GM12878 (cell line): ENCODE data around the gene POFUT2. TPM values are rescaled to one million over a fixed set of nuclear protein-coding genes. Genes with fewer than 3 reads are reported as not detected.

Experiments used
- ATAC-seq: fragments of 200-7000 bp; cut with Tn5 transposase; 3 replicates; pipeline ENCODE4 v1.9.1; 2020; ENCODE audit warnings: mild to moderate bottlenecking, moderate library complexity
- BruUV-seq: library from RNA; stranded (reverse); fragments of 400-500 nt; replicated peaks from 2 replicates; lab custom pipeline; 2021; lab: Mats Ljungman, UMichigan
- CTCF ChIA-PET: fragments of 300-600 bp; sonication (Branson Sonifier 250); formaldehyde crosslinking; extraction: SDS; loops from one replicate; lab custom pipeline; 2021; ENCODE audit warnings: inconsistent platforms; lab: Yijun Ruan, JAX
- POLR2A ChIA-PET: fragments of 350-600 bp; formaldehyde crosslinking; extraction: SDS; loops from one replicate; lab custom pipeline; 2021; ENCODE audit warnings: inconsistent platforms; lab: Charles Lee
- RAD21 ChIA-PET: fragments of 300-600 bp; sonication (Branson Sonifier 250); formaldehyde crosslinking; loops from one replicate; lab custom pipeline; 2023; ENCODE audit warnings: antibody characterized with exemption; ENCODE audit not compliant: unreplicated experiment; lab: Charles Lee
- SMC1A ChIA-PET: fragments of 300-600 bp; sonication (Branson Sonifier 250); formaldehyde crosslinking; loops from one replicate; lab custom pipeline; 2023; ENCODE audit not compliant: unreplicated experiment, uncharacterized antibody; lab: Charles Lee
- DNase-seq: peaks from one replicate; pipeline ENCODE4 v3.0.0-alpha.2; 2011; ENCODE audit warnings: low read depth, low spot score
- FAIRE-seq: peaks from 3 replicates; lab custom pipeline; 2011; peaks lifted over from hg19 to GRCh38; lab: Jason Lieb, UNC
- H2AFZ ChIP-seq: 2 replicates; pipeline ENCODE4 v1.6.0; 2011; ENCODE audit warnings: low read depth, low read length, control low read depth; ENCODE audit not compliant: control insufficient read depth
- H3K27ac ChIP-seq: 2 replicates; pipeline ENCODE4 v1.5.1; 2011; ENCODE audit warnings: control low read depth; ENCODE audit not compliant: control insufficient read depth, insufficient read depth
- H3K27me3 ChIP-seq, 2 experiments: replicated peaks in 1 of 2; 2 replicates each; pipeline versions ENCODE4 v1.6.0 to v1.6.1; 2011; ENCODE audit warnings: low read length in 1 of 2; ENCODE audit not compliant: control insufficient read depth in 2 of 2, insufficient read depth in 2 of 2
- H3K36me3 ChIP-seq, 2 experiments: 2 replicates each; pipeline ENCODE4 v1.5.1; 2011; ENCODE audit warnings: low read length in 1 of 2; ENCODE audit not compliant: control insufficient read depth in 2 of 2, insufficient read depth in 2 of 2
- H3K4me1 ChIP-seq: 2 replicates; pipeline ENCODE4 v1.6.1; 2011; ENCODE audit warnings: mild to moderate bottlenecking, low read length, moderate library complexity, mixed read lengths; ENCODE audit not compliant: control insufficient read depth, insufficient read depth
- H3K4me2 ChIP-seq: 2 replicates; pipeline ENCODE4 v1.6.0; 2011; ENCODE audit warnings: control low read depth; ENCODE audit not compliant: control insufficient read depth, insufficient read depth
- H3K4me3 ChIP-seq: fragments of 200-600 bp; sonication (generic); 2 replicates; pipeline ENCODE4 v1.5.1; 2016
- H3K79me2 ChIP-seq: 2 replicates; pipeline ENCODE4 v1.6.0; 2011; ENCODE audit warnings: low read length; ENCODE audit not compliant: control insufficient read depth, insufficient read depth
- H3K9ac ChIP-seq: 2 replicates; pipeline ENCODE4 v1.8.0; 2011; ENCODE audit warnings: low read length, control low read depth, mixed read lengths; ENCODE audit not compliant: control insufficient read depth, insufficient read depth
- H3K9me3 ChIP-seq: replicated peaks from 3 replicates; pipeline ENCODE4 v1.5.1; 2011; ENCODE audit warnings: mild to moderate bottlenecking, low read length; ENCODE audit not compliant: control insufficient read depth, insufficient read depth
- H4K20me1 ChIP-seq: 2 replicates; pipeline ENCODE4 v1.6.0; 2011; ENCODE audit not compliant: control insufficient read depth, insufficient read depth
- GABPA ChIP-seq: IDR thresholded peaks from 2 replicates; pipeline ENCODE4 v1.6.1; 2014; ENCODE audit warnings: antibody characterized with exemption, low read depth, mild to moderate bottlenecking, inconsistent platforms
- MEF2A ChIP-seq: IDR thresholded peaks from 2 replicates; pipeline ENCODE4 v1.6.1; 2011; ENCODE audit warnings: low read depth, mild to moderate bottlenecking, low read length, moderate library complexity; ENCODE audit not compliant: insufficient read depth
- MTA3 ChIP-seq: IDR thresholded peaks from 2 replicates; pipeline ENCODE4 v1.6.1; 2012; ENCODE audit warnings: low read length, inconsistent platforms, borderline replicate concordance
- POU2F2 ChIP-seq: IDR thresholded peaks from 3 replicates; pipeline ENCODE4 v1.6.1; 2011; ENCODE audit warnings: low read depth, mild to moderate bottlenecking, low read length, borderline replicate concordance
- RELA ChIP-seq: fragments of 450-650 bp; IDR thresholded peaks from 2 replicates; pipeline ENCODE4 v1.8.0; 2014; ENCODE audit warnings: borderline replicate concordance; ENCODE audit not compliant: partially characterized antibody
- SMARCA5 ChIP-seq: fragments of 450-650 bp; IDR thresholded peaks from 2 replicates; pipeline ENCODE4 v1.6.1; 2017; ENCODE audit warnings: mild to moderate bottlenecking
- SMC3 ChIP-seq: IDR thresholded peaks from 2 replicates; pipeline ENCODE4 v1.6.1; 2011; ENCODE audit warnings: low read length, improper control_type of control experiment, borderline replicate concordance
- STAT1 ChIP-seq: fragments of 450-650 bp; conservative IDR thresholded peaks from 2 replicates; pipeline ENCODE4 v1.6.1; 2014; ENCODE audit warnings: antibody characterized with exemption, mild to moderate bottlenecking
- ZNF207 ChIP-seq: fragments of 450-650 bp; IDR thresholded peaks from 2 replicates; pipeline ENCODE4 v1.6.1; 2014; ENCODE audit warnings: antibody characterized with exemption, mild to moderate bottlenecking, borderline replicate concordance
- ZNF24 ChIP-seq: fragments of 450-650 bp; IDR thresholded peaks from 2 replicates; pipeline ENCODE4 v1.6.1; 2017; ENCODE audit warnings: antibody characterized with exemption, mild to moderate bottlenecking
- WGBS: methylation state at CpG from one replicate; pipeline ENCODE4 v1.1.6; 2016; ENCODE audit warnings: low lambda C conversion rate; ENCODE audit not compliant: insufficient replicate concordance, insufficient coverage; ENCODE audit errors: missing lambda C conversion rate; 5-methylcytosine and 5-hydroxymethylcytosine counted together
- in situ Hi-C: fragments of 300-500 bp; cut with MboI; formaldehyde crosslinking; loops from 9 replicates; pipeline ENCODE4 v1.14.3; 2018; ENCODE audit warnings: mixed read lengths
- intact Hi-C: fragments of 100-400 bp; cut with micrococcal nuclease; formaldehyde crosslinking; loops from one replicate; pipeline ENCODE4 v1.14.2; 2022; ENCODE audit not compliant: unreplicated experiment
- polyA plus RNA-seq, 11 experiments: library from polyadenylated mRNA; depleted of rRNA in 4 of 11; unstranded in 6 of 11; stranded (reverse) in 5 of 11; fragments of >200 nt; fragmentation: Nextera tagmentation in 4 of 11; fragmentation: Illumina TruSeq in 1 of 11; extraction: Ambion mirVana in 4 of 11; extraction: Trizol in 1 of 11; gene quantifications; 1 replicate in 1 of 11; 2 replicates in 10 of 11; pipeline versions ENCODE4 v1.2.1 to v1.2.3, GENCODE V29; 2011 to 2016; ENCODE audit warnings: inconsistent platforms in 2 of 11, missing spikeins in 2 of 11, low read depth in 1 of 11
- total RNA-seq, 4 experiments: library from RNA; depleted of rRNA in 3 of 4; stranded (reverse); fragments of >200 nt in 3 of 4; fragmentation: Illumina TruSeq in 1 of 4; extraction: Trizol in 1 of 4; gene quantifications; 2 replicates each; pipeline versions ENCODE4 v1.2.1 to v1.2.3, GENCODE V29; 2013 to 2021
- TF ChIP-seq, protein P1 (sequence below), 3 experiments: IDR thresholded peaks in 2 of 3; conservative IDR thresholded peaks in 1 of 3; 2 replicates each; pipeline ENCODE4 v1.5.1; 2011; ENCODE audit warnings: low read depth in 3 of 3, low read length in 3 of 3, mild to moderate bottlenecking in 3 of 3, control low read depth in 2 of 3, moderate library complexity in 2 of 3, inconsistent platforms in 1 of 3, mixed read lengths in 1 of 3; ENCODE audit not compliant: control insufficient read depth in 2 of 3, insufficient read depth in 1 of 3; ENCODE audit errors: extremely low read depth in 1 of 3

POFUT2 gene
- total and polyA plus RNA-seq, 10 of the 15 experiments (the other 5 are each of a cell fraction or from before 2014, with no cell fraction given): 1.2 to 15.1 (median 6.8) TPM

- Histone ChIP-seq H4K20me1 (no peaks in the 10 kb centered on the region), H3K4me3 (no peak overlapping the region), H3K9me3 (no peaks in the 10 kb centered on the region), H3K27ac (no peak overlapping the region), H3K4me2 (no peak overlapping the region), H3K27me3 (no peaks in the 10 kb centered on the region; a peak in 1 of 4 replicates), H3K79me2 (no peaks in the 10 kb centered on the region), H3K9ac (no peak overlapping the region), H2AFZ (no peak overlapping the region), H3K36me3 (no peaks in the 10 kb centered on the region), H3K4me1 (no peaks in the 10 kb centered on the region)
- RAD21 ChIA-PET: no interaction called here
- in situ Hi-C loops (no loop called here), intact Hi-C loops (no loop called here)
- ATAC-seq (no peak), DNase-seq (no peak), FAIRE-seq (no peak)
- CTCF ChIA-PET: no interaction called here
- TF ChIP-seq SMARCA5: no peak
- no peak for TF ChIP-seq SMC3
- TF ChIP-seq STAT1: no peak
- TF ChIP-seq ZNF24: no peak
- no peak for TF ChIP-seq GABPA
- POLR2A ChIA-PET: no interaction called here
- SMC1A ChIA-PET: no interaction called here
- 38% methylated on average over 7 of the region's 7 CpGs for WGBS
- no TSS peak for BruUV-seq
These were observed 17.2 kb upstream of the POFUT2 start for GRCh38 chr21:45304945-45305344.

GRCh38 chr21:45304476-45304830, 16.8 kb upstream of the POFUT2 start:
- Histone ChIP-seq H3K4me3 (no peak overlapping the region), H3K9me3 (no peaks in the 10 kb centered on the region), H3K27me3 (no peaks in the 10 kb centered on the region), H3K27ac (no peak overlapping the region), H4K20me1 (no peaks in the 10 kb centered on the region), H3K4me2 (no peak overlapping the region), H3K79me2 (no peaks in the 10 kb centered on the region), H3K36me3 (no peaks in the 10 kb centered on the region), H2AFZ (no peak overlapping the region), H3K4me1 (no peaks in the 10 kb centered on the region)
- no peak for DNase-seq
- in situ Hi-C loops (no loop called here), intact Hi-C loops (no loop called here)
- SMC1A ChIA-PET: no interaction called here
- POLR2A ChIA-PET: no interaction called here
- CTCF ChIA-PET: no interaction called here
- ATAC-seq: no peak
- 38% methylated on average over 6 of the region's 6 CpGs for WGBS
- FAIRE-seq: no peak
- BruUV-seq: no TSS peak
- RAD21 ChIA-PET: no interaction called here
- TF ChIP-seq POU2F2 (no peak), SMC3 (no peak), MTA3 (no peak), MEF2A (no peak), ZNF207 (no peak), RELA (no peak)
- TF ChIP-seq, protein P1, sequence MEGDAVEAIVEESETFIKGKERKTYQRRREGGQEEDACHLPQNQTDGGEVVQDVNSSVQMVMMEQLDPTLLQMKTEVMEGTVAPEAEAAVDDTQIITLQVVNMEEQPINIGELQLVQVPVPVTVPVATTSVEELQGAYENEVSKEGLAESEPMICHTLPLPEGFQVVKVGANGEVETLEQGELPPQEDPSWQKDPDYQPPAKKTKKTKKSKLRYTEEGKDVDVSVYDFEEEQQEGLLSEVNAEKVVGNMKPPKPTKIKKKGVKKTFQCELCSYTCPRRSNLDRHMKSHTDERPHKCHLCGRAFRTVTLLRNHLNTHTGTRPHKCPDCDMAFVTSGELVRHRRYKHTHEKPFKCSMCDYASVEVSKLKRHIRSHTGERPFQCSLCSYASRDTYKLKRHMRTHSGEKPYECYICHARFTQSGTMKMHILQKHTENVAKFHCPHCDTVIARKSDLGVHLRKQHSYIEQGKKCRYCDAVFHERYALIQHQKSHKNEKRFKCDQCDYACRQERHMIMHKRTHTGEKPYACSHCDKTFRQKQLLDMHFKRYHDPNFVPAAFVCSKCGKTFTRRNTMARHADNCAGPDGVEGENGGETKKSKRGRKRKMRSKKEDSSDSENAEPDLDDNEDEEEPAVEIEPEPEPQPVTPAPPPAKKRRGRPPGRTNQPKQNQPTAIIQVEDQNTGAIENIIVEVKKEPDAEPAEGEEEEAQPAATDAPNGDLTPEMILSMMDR (IDR thresholded peaks at IDR 0.05 in 2 of 3, conservative IDR thresholded peaks at IDR 0.05 in 1 of 3; ENCODE audit: control insufficient read depth in 2 of 3, extremely low read depth in 1 of 3, insufficient read depth in 1 of 3, low read depth in 3 of 3, low read length in 3 of 3): no peak
- TF ChIP-seq, all 136 proteins: peak for 0
- H3K9ac ChIP-seq: no peak overlapping the region
